SH-SY5Y (cell line): ENCODE measurements around the gene PRKCH.

ENCODE experiments used
- GATA2 ChIP-seq: IDR thresholded peaks from 2 replicates; pipeline ENCODE4 v1.6.1; 2011; ENCODE audit warnings: mild to moderate bottlenecking, low read depth, low read length
- GATA3 ChIP-seq: IDR thresholded peaks from 2 replicates; pipeline ENCODE4 v1.6.1; 2011; ENCODE audit warnings: low read depth, mild to moderate bottlenecking, low read length, moderate library complexity

The PRKCH gene

DNA sequence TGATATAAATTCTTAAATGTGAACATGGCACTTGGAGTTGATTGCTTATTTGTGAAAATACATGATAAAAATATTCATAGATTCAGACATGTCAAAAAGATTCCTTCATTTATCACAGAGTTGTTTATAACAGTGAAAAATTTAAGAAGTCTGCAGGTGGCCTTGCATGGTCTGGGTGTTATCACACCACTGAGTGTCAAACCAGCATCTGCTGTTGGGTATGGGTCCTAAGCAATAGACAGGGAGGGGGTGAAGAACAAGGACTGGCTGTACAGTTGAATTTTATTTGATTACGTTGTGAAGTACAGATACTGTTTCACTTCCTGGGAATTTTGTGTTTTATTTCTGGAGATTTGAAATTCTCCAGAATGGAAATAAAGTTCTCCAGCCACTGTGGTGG lies 193.5 kb downstream of the PRKCH start:
- TF ChIP-seq GATA2, result no peak
- no peak for TF ChIP-seq GATA3

DNA sequence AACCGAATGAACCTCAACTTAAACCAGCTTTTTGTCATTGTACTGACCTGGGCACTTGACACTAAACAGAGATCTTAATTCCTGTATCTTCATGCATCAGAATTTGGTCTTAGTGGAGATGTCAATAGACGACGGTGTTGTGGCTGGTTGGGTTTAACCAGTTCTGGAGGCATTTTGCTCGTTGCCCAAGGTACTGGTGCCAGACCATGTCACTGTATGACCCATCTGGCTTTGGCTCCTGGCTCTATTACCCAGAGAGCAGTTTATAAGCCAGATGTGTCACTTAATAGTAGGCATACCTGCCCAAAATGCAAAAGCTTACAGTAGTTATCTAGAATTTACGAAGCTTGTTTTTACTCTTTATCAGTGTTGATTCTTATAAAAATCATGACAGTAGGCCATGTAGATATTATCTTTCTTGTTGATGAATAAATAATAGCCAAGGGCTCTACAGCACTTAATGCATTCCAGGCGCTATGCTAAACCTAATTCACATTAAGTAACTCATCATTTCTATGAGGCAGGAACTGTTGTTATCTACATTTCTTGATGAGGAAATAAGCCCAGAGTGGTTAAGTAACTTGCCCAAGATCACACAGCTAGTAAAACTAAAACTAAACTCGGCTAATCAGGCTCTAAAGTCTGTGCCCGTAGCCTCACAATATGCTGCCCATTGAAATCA lies 194.2 kb downstream of the PRKCH start:
- TF ChIP-seq GATA3 (peak; percentile 81), GATA2 (peak; percentile 48; the same call in 1 of the 2 replicates)

GRCh38 chr14:61516118-61516743 lies 194.9 kb downstream of the PRKCH start:
- TF ChIP-seq GATA3 (no peak), GATA2 (no peak)

DNA sequence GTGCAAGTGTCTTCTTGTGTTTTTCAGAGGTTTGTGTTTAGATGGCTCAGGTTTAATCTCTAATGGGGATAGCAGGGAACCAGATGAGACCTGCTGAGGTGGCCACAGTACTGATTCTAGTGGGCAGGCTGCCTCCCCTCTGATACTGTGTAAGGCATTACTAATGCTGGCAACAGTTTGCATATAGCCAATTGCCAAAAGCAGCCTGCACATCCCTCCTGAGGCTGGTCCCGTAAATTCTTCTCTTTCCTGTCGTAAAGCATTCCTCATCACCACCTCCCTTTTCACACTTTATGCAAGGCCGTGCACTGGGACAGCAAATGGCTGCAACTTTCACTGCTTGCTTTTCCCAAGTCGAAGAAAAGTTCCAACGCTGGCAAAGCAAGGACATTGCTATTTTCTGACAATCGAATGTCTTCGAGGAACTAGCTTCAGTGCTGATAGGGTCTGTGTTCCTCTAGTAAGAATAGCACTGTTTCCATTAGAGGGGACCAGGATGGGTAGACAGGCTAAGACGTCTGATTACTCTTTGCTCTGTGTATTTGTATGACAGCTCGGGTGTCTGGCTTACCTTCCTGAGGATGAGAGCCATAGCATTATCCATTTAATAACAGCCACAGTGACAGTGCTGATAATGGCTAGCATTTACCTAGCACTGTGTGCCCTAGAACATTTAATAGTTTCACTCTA lies 195.7 kb downstream of the PRKCH start:
- TF ChIP-seq GATA3 (no peak), GATA2 (no peak)

DNA sequence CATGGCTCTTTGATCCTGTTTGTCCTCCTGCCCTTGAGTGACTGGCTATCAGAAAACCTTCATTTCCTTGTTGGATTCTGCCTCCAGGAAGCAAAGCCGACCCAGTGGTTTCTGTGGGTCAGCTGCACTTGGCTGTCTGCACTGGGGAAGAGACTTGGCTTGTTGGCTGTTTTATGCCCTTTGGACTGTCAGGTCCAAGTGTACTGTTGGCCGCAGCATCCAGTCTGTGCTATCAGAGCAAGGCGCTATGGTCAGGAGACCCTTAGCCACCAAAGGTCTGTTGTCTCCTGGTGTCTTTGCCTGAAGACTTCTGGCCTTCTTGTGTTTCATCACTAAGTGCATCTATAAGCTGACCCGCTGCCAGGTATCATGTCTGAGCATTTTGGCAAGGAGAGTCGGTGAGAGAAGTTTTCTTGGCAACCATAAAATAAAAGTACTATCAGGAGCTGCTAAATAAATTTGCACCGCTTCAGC lies 196.6 kb downstream of the PRKCH start:
- no peak for TF ChIP-seq GATA3
- no peak for TF ChIP-seq GATA2

GRCh38 chr14:61518403-61518802 lies 197.0 kb downstream of the PRKCH start:
- TF ChIP-seq GATA2 (no peak), GATA3 (no peak)

DNA sequence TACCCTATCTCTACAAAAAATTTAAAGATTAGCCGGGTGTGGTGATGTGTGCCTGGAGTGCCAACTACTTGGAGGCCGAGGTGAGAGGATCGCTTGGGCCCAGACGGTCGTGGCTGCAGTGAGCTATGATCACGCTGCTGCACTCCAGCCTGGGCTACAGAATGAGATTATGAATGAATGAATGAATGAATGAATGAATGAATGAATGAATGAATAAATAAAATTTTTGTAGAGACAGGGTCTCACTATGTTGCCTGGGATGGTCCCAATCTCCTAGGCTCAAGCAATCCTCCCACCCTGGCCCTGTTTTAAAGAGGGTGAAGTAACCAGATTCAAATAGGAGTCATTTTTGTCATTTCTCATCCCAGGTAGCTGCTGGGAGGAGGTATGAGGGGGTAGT lies 197.7 kb downstream of the PRKCH start:
- TF ChIP-seq GATA2, result no peak
- no peak for TF ChIP-seq GATA3

DNA sequence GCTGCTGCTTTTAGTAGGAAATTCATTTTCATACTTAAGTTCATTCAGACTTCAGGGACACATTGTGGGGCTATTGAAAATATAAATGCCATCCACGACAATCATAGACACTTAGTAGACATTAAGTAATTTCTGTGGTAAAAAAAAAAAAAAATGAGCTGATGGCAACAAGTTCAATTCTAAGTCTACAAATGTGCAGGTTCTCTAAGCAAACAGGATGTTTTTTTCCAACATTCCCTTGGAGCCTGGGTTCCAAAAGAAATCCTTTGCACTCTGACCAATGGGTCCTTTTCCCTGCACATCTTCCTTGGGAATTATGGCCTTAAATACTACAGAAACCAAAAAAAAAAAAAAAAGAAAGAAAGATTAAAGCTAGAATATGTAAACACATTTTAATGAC lies 198.4 kb downstream of the PRKCH start:
- TF ChIP-seq GATA3, result no peak
- TF ChIP-seq GATA2, result no peak

DNA sequence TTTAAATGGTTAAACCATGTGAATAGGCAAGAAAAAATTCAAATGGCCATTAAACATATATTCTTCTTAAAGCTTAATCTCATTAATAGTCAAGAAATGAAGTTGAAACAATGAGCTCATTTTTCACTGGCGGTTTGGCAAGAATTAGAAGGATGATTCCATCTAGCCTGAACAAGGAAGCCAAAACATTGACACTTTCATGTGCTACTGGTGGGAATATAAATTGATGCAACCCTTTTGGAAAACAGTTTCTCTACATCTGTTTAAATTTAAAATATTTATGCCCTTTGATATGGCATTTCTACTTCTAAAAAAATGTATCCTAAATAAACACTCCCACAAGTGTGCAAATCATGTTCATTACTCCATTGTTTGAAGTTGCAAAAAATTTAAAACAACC lies 199.2 kb downstream of the PRKCH start:
- TF ChIP-seq GATA3 (no peak), GATA2 (no peak)

GRCh38 chr14:61521773-61522172 lies 200.4 kb downstream of the PRKCH start:
- TF ChIP-seq GATA3, result no peak
- no peak for TF ChIP-seq GATA2

DNA sequence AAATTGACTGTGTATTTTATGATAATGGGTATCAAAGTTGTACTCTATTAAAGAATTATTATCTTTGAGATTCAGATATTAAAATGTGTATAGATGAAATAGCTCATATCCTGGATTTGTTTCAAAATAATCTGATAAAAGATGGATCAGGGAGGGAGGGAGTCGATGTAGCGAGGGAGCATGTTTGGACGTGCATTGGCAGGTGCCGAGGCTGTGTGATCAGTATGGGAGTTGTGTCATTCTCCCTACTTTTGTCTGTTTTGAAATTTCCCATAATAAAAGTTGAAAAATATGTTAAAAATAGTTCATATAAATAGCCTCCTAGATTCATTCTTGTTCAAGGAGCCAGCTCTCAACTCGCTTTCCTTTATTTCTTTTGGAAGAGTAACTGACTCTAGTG lies 202.4 kb downstream of the PRKCH start:
- no peak for TF ChIP-seq GATA2
- no peak for TF ChIP-seq GATA3

DNA sequence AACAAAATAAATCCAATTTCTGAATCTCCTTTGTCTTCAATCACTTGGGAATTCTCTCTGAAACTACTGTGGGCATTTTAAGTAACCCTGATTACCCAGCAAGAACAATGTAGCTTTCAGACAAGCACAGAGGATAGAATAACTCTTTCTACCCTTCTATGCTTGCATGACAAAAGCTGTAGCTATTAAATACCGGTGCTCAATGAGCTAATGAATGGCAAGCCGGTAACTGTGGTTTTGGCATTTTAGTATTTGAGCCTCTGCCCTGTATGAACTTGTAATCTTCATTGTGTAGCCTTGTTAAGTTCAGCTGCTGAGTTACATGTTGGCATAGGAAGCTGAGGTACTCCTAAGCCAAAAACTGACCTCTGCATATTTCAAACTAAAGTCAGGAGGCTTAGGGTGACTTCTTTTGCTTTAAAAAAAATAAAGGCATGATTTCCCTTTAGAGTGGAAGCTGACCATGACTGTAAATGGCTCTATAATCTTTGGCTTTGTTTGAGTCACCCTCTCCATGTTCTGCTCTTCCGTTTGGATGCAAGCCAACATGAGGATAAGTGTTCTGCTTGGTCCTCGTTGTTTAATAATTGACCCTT lies 202.9 kb downstream of the PRKCH start:
- no peak for TF ChIP-seq GATA2
- no peak for TF ChIP-seq GATA3

- TF ChIP-seq GATA3 (no peak), GATA2 (no peak)
These were observed 203.5 kb downstream of the PRKCH start for GRCh38 chr14:61524936-61525292.

GRCh38 chr14:61525293-61526011 lies 204.1 kb downstream of the PRKCH start:
- TF ChIP-seq GATA2 (no peak), GATA3 (no peak)
